ENCODE results near the gene FAT4. TPM values are rescaled to one million over a fixed set of nuclear protein-coding genes. Genes with fewer than 3 reads are reported as not detected.

Gene FAT4
- total RNA-seq, 1 experiment from 2014 or later, result 0.71 TPM

- ChIA-PET CTCF (no interaction called here), POLR2A (no interaction called here), RAD21 (ENCODE audit: low non-redundant PET in 1 of 2, low total read pairs in 2 of 2, uncharacterized antibody in 2 of 2, unreplicated experiment in 2 of 2) (no interaction called here)
- no peak for TF ChIP-seq FOSL1 (IDR thresholded peaks at IDR 0.05; ENCODE audit: low read depth)
- H3K79me2 ChIP-seq (ENCODE audit: insufficient read depth, low read length), result no peaks in the 10 kb centered on the region
- no peaks in the 10 kb centered on the region for H3K4me1 ChIP-seq (ENCODE audit: control insufficient read depth in 1 of 2, insufficient read depth in 2 of 2, low read length in 2 of 2)
- no peak for DNase-seq (ENCODE audit: low read depth, low spot score)
- H4K20me1 ChIP-seq (ENCODE audit: insufficient read depth), result no peaks in the 10 kb centered on the region
- no peak overlapping the region for H3K4me2 ChIP-seq (ENCODE audit: low read length)
- H3K27me3 ChIP-seq (ENCODE audit: insufficient read depth, low read length), result no peaks in the 10 kb centered on the region
- no peak overlapping the region for H3K9ac ChIP-seq (ENCODE audit: low read length)
- H3K36me3 ChIP-seq (ENCODE audit: control insufficient read depth in 1 of 2, insufficient read depth in 2 of 2, low read length in 2 of 2), result no peaks in the 10 kb centered on the region
- BruUV-seq (replicated peaks), result no TSS peak
- no peak overlapping the region for H3K27ac ChIP-seq (ENCODE audit: low read depth, low read length)
- ATAC-seq, result no peak
- no peak overlapping the region for H3K4me3 ChIP-seq (replicated peaks in 1 of 2; ENCODE audit: low read depth in 1 of 2, low read length in 2 of 2)
- H3K9me3 ChIP-seq (ENCODE audit: control insufficient read depth in 1 of 2, insufficient read depth in 1 of 2, low read depth in 1 of 2, low read length in 2 of 2), result no peaks in the 10 kb centered on the region
- no peaks in the 10 kb centered on the region for H3K9me2 ChIP-seq (ENCODE audit: insufficient read depth)
- H2AFZ ChIP-seq (ENCODE audit: low read depth, low read length, poor library complexity, severe bottlenecking), result no peak overlapping the region
- intact Hi-C loops (cut with micrococcal nuclease), result no loop called here
These were observed 16.4 kb downstream of the FAT4 start for GRCh38 chr4:125331116-125331515.

GRCh38 chr4:125334926-125335325 lies 20.2 kb downstream of the FAT4 start:
- Histone ChIP-seq H3K4me3 (replicated peaks in 1 of 2; ENCODE audit: low read depth in 1 of 2, low read length in 2 of 2) (no peak overlapping the region), H3K9me2 (ENCODE audit: insufficient read depth) (no peaks in the 10 kb centered on the region), H3K4me1 (ENCODE audit: control insufficient read depth in 1 of 2, insufficient read depth in 2 of 2, low read length in 2 of 2) (no peaks in the 10 kb centered on the region), H3K36me3 (ENCODE audit: control insufficient read depth in 1 of 2, insufficient read depth in 2 of 2, low read length in 2 of 2) (no peaks in the 10 kb centered on the region), H3K27me3 (ENCODE audit: insufficient read depth, low read length) (no peaks in the 10 kb centered on the region), H2AFZ (ENCODE audit: low read depth, low read length, poor library complexity, severe bottlenecking) (no peak overlapping the region), H3K27ac (ENCODE audit: low read depth, low read length) (no peak overlapping the region), H3K4me2 (ENCODE audit: low read length) (no peak overlapping the region), H4K20me1 (ENCODE audit: insufficient read depth) (no peaks in the 10 kb centered on the region), H3K9me3 (ENCODE audit: control insufficient read depth in 1 of 2, insufficient read depth in 1 of 2, low read depth in 1 of 2, low read length in 2 of 2) (no peaks in the 10 kb centered on the region), H3K79me2 (ENCODE audit: insufficient read depth, low read length) (no peaks in the 10 kb centered on the region), H3K9ac (ENCODE audit: low read length) (no peak overlapping the region)
- POLR2A ChIA-PET, result no interaction called here
- no peak for ATAC-seq
- DNase-seq (ENCODE audit: low read depth, low spot score), result no peak
- intact Hi-C loops (cut with micrococcal nuclease), result no loop called here
- TF ChIP-seq EZH2phosphoT487 (IDR thresholded peaks at IDR 0.05; ENCODE audit: borderline replicate concordance), result no peak
- TF ChIP-seq POLR2A (IDR thresholded peaks at IDR 0.05; ENCODE audit: borderline replicate concordance, extremely low read depth, insufficient read depth, insufficient read length), result no peak
- TF ChIP-seq CEBPB (IDR thresholded peaks at IDR 0.05; ENCODE audit: low read depth), result no peak
- TF ChIP-seq ZFX (IDR thresholded peaks at IDR 0.05), result no peak
- no peak for TF ChIP-seq ZNF274 (IDR thresholded peaks at IDR 0.05; ENCODE audit: low read depth, low read length)
- no peak for TF ChIP-seq TCF7L2 (IDR thresholded peaks at IDR 0.05; ENCODE audit: borderline replicate concordance, extremely low read depth, insufficient read depth, insufficient read length)
- TF ChIP-seq EZH2 (IDR thresholded peaks at IDR 0.05), result no peak
- CTCF ChIA-PET, result no interaction called here
- BruUV-seq (replicated peaks), result no TSS peak
- RAD21 ChIA-PET (ENCODE audit: low non-redundant PET in 1 of 2, low total read pairs in 2 of 2, uncharacterized antibody in 2 of 2, unreplicated experiment in 2 of 2), result no interaction called here

All from HCT116 (cell line).